ENCODE measurements around the gene SLC7A6.

Gene SLC7A6

GRCh38 chr16:68235108-68235886 is 29.0 kb upstream of the SLC7A6 start:
- no peak for FAIRE-seq

- FAIRE-seq: no peak
These were observed 28.5 kb upstream of the SLC7A6 start, which contains the start of gene ESRP2 for GRCh38 chr16:68235887-68236136. TSS of gene ESRP2 (minus strand) at chr16:68236127. CDS start at chr16:68236045, 82 bp downstream.

GRCh38 chr16:68236137-68236825 is 28.0 kb upstream of the SLC7A6 start:
- FAIRE-seq: no peak

- no peak for FAIRE-seq
These were observed 27.5 kb upstream of the SLC7A6 start for GRCh38 chr16:68236826-68237242.

- no peak for FAIRE-seq
These were observed 26.9 kb upstream of the SLC7A6 start for GRCh38 chr16:68237243-68238028.

GRCh38 chr16:68238029-68238345 is 26.3 kb upstream of the SLC7A6 start:
- no peak for FAIRE-seq

- no peak for FAIRE-seq
These were observed 22.2 kb upstream of the SLC7A6 start for GRCh38 chr16:68242085-68242484.

- no peak for FAIRE-seq
These were observed 21.1 kb upstream of the SLC7A6 start for GRCh38 chr16:68242926-68243858.

- no peak for FAIRE-seq
These were observed 19.8 kb upstream of the SLC7A6 start for GRCh38 chr16:68244481-68244902.

GRCh38 chr16:68244903-68245853 is 19.1 kb upstream of the SLC7A6 start, which contains the start of gene PLA2G15:
TSS of gene PLA2G15 (plus strand) at chr16:68245373. CDS start at chr16:68245427, 54 bp downstream.
- FAIRE-seq: no peak

GRCh38 chr16:68246121-68246520 is 18.2 kb upstream of the SLC7A6 start:
- no peak for FAIRE-seq

GRCh38 chr16:68246666-68247065 is 17.7 kb upstream of the SLC7A6 start:
- no peak for FAIRE-seq

- no peak for FAIRE-seq
These were observed 16.9 kb upstream of the SLC7A6 start for GRCh38 chr16:68247400-68247799.

GRCh38 chr16:68247932-68248331 is 16.4 kb upstream of the SLC7A6 start:
- no peak for FAIRE-seq

GRCh38 chr16:68249371-68249770 is 15.0 kb upstream of the SLC7A6 start:
- FAIRE-seq: no peak

- no peak for FAIRE-seq
These were observed 13.4 kb upstream of the SLC7A6 start for GRCh38 chr16:68250951-68251350.

- FAIRE-seq: no peak
These were observed 12.5 kb upstream of the SLC7A6 start for GRCh38 chr16:68251832-68252231.

- no peak for FAIRE-seq
These were observed 11.9 kb upstream of the SLC7A6 start for GRCh38 chr16:68252383-68252782.

- FAIRE-seq: no peak
These were observed 10.6 kb upstream of the SLC7A6 start for GRCh38 chr16:68253721-68254120.

GRCh38 chr16:68255712-68256111 is 8.6 kb upstream of the SLC7A6 start:
- FAIRE-seq: no peak

- no peak for FAIRE-seq
These were observed 6.9 kb upstream of the SLC7A6 start for GRCh38 chr16:68257251-68257905.
